Loucy (cell line): ENCODE results near the gene PPDPF.

Source experiments
- H2AFZ ChIP-seq: fragments of 200-600 bp; sonication (generic); 2 replicates; pipeline ENCODE4 v1.6.0; 2016; ENCODE audit warnings: antibody characterized with exemption, mild to moderate bottlenecking, low read length, moderate library complexity
- H3F3A ChIP-seq: fragments of 200-600 bp; 2 replicates; pipeline ENCODE4 v1.6.0; 2016; ENCODE audit warnings: antibody characterized with exemption, low read depth, mild to moderate bottlenecking
- H3K27me3 ChIP-seq: fragments of 200-600 bp; sonication (generic); 2 replicates; pipeline ENCODE4 v1.6.1; 2014; ENCODE audit warnings: low read length, mild to moderate bottlenecking; ENCODE audit not compliant: insufficient read depth, poor library complexity, severe bottlenecking
- H3K36me3 ChIP-seq: fragments of 200-600 bp; sonication (generic); 2 replicates; pipeline ENCODE4 v1.6.1; 2016; ENCODE audit warnings: low read length; ENCODE audit not compliant: insufficient read depth
- H3K4me1 ChIP-seq: fragments of 200-600 bp; sonication (generic); 2 replicates; pipeline ENCODE4 v1.5.1; 2014; ENCODE audit warnings: low read length, mild to moderate bottlenecking; ENCODE audit not compliant: insufficient read depth, poor library complexity, severe bottlenecking
- H3K4me2 ChIP-seq: fragments of 200-600 bp; sonication (generic); 2 replicates; pipeline ENCODE4 v1.6.0; 2014; ENCODE audit warnings: antibody characterized with exemption, low read length, low read depth, mild to moderate bottlenecking; ENCODE audit not compliant: poor library complexity, severe bottlenecking
- H3K4me3 ChIP-seq: fragments of 200-600 bp; sonication (generic); 2 replicates; pipeline ENCODE4 v1.5.1; 2014; ENCODE audit warnings: low read length, mild to moderate bottlenecking, mixed read lengths; ENCODE audit not compliant: poor library complexity, severe bottlenecking
- H3K79me2 ChIP-seq: fragments of 200-600 bp; sonication (generic); 2 replicates; pipeline ENCODE4 v1.6.1; 2014; ENCODE audit warnings: low read length; ENCODE audit not compliant: insufficient read depth
- H3K9ac ChIP-seq: fragments of 200-600 bp; sonication (generic); 2 replicates; pipeline ENCODE4 v1.6.0; 2014; ENCODE audit warnings: mild to moderate bottlenecking, low read depth, low read length, moderate library complexity; ENCODE audit not compliant: poor library complexity, severe bottlenecking
- H3K9me2 ChIP-seq: fragments of 200-600 bp; sonication (generic); replicated peaks from 2 replicates; pipeline ENCODE4 v1.6.1; 2016; ENCODE audit warnings: low read depth, low read length, mixed read lengths
- H3K9me3 ChIP-seq: fragments of 200-600 bp; sonication (generic); 2 replicates; pipeline ENCODE4 v1.6.1; 2014; ENCODE audit warnings: mild to moderate bottlenecking, antibody characterized with exemption, low read length, low read depth; ENCODE audit not compliant: insufficient read depth
- H4K20me1 ChIP-seq: fragments of 200-600 bp; sonication (generic); 2 replicates; pipeline ENCODE4 v1.6.0; 2014; ENCODE audit warnings: antibody characterized with exemption, low read length, mild to moderate bottlenecking; ENCODE audit not compliant: insufficient read depth, poor library complexity, severe bottlenecking
- CTCF ChIP-seq: fragments of 200-600 bp; sonication (generic); conservative IDR thresholded peaks from 2 replicates; pipeline ENCODE4 v1.5.1; 2014; ENCODE audit warnings: mild to moderate bottlenecking, antibody characterized with exemption, low read length
- EZH2phosphoT487 ChIP-seq: fragments of 200-600 bp; IDR thresholded peaks from 2 replicates; pipeline ENCODE4 v1.6.1; 2018; ENCODE audit warnings: antibody characterized with exemption, mild to moderate bottlenecking, moderate library complexity, borderline replicate concordance

Gene PPDPF

DNA sequence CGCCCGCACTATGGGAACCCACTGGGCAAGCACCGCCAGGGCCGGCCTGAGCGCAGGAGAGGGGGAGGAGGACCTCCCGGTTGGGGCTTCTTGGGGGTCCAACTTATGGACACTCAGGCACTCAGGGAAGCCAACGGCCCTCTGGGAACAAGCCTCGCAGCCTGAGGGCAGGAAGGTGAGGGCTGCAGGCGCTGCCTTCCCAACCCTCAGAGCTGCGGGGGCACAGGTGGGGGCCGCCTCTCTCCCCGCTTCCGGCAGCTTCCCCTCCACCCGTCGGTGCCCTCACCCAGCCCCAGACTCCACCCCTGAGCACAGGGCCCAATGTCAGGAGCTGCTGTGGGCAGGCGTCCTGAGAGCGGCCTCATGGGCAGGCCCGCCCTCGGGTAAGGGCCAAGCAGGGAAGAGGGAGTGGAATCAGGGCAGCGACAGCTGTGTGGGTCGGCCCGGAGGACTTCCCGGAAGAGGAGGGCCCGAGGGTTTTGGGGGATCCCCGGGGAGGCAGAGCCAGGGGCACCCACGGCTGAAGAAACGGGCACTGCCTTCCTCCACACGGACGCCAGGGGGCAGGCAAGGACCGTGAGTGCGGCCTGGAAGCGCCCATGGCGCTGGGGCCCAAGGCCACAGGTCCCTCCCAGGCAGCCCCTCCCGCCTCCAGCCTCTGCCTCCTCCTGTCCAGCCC is 17.1 kb downstream of the PPDPF start:
- Histone ChIP-seq H3K9me2 (no peaks in the 10 kb centered on the region), H3K4me3 (peak overlapping the region; percentile 63), H3K9ac (peak overlapping the region; percentile 66), H3K27me3 (no peaks in the 10 kb centered on the region), H3K9me3 (no peaks in the 10 kb centered on the region), H3K79me2 (no peaks in the 10 kb centered on the region), H3K36me3 (no peaks in the 10 kb centered on the region), H3K4me1 (peaks cover 12% of the 10 kb centered on the region), H4K20me1 (no peaks in the 10 kb centered on the region), H3K4me2 (peak overlapping the region; percentile 66), H3F3A (no peaks in the 10 kb centered on the region), H2AFZ (peak overlapping the region; percentile 62; the same call in 1 of the 2 replicates)
- TF ChIP-seq CTCF (peak; percentile 79), EZH2phosphoT487 (no peak)

GRCh38 chr20:63538204-63539091 is 17.9 kb downstream of the PPDPF start:
- TF ChIP-seq EZH2phosphoT487, result no peak
- TF ChIP-seq CTCF, result no peak
- Histone ChIP-seq H2AFZ (no peak overlapping the region), H3K79me2 (no peaks in the 10 kb centered on the region), H3K4me2 (peak overlapping the region; percentile 66), H3K9me3 (no peaks in the 10 kb centered on the region), H3K4me1 (peaks cover 12% of the 10 kb centered on the region), H3F3A (no peaks in the 10 kb centered on the region), H3K9me2 (no peaks in the 10 kb centered on the region), H3K4me3 (peak overlapping the region; percentile 63), H4K20me1 (no peaks in the 10 kb centered on the region), H3K27me3 (no peaks in the 10 kb centered on the region), H3K9ac (peak overlapping the region; percentile 61), H3K36me3 (no peaks in the 10 kb centered on the region)

DNA sequence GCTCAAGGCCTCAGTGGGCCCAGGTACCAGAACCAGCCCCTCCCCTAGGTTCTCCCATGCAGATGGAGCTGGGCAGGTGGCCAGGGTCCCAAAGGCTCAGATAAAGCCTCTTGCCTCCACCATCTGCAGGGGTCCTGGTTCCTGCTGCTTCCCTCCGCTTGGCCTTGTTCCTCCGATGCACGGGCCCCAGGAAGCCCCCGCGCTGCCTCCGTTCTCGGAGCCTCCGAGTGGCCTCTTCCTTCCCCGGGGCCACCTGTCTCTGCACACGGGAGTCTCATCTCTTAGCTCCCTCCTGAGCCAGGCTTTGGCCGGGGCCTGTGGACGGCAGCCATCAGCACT is 18.5 kb downstream of the PPDPF start:
- no peaks in the 10 kb centered on the region for H3K36me3 ChIP-seq
- no peaks in the 10 kb centered on the region for H3K27me3 ChIP-seq
- TF ChIP-seq EZH2phosphoT487 (no peak), CTCF (no peak)
- no peak overlapping the region for H3K9ac ChIP-seq
- H3K9me3 ChIP-seq, result no peaks in the 10 kb centered on the region
- H3F3A ChIP-seq, result no peaks in the 10 kb centered on the region
- no peak overlapping the region for H3K4me2 ChIP-seq
- H3K4me1 ChIP-seq, result peaks cover 12% of the 10 kb centered on the region
- no peak overlapping the region for H2AFZ ChIP-seq
- no peak overlapping the region for H3K4me3 ChIP-seq
- no peaks in the 10 kb centered on the region for H3K9me2 ChIP-seq
- no peaks in the 10 kb centered on the region for H4K20me1 ChIP-seq
- no peaks in the 10 kb centered on the region for H3K79me2 ChIP-seq
